ENCODE results near the gene ZNF532. TPM values are rescaled to one million over a fixed set of nuclear protein-coding genes. Genes with fewer than 3 reads are reported as not detected.
A peak's percentile ranks its signal among the peaks of the same experiment; 100 is the strongest.

The ZNF532 gene
- total RNA-seq, 1 experiment from 2014 or later, result 258 TPM

- H3T11ph ChIP-seq (ENCODE audit: low read length), result no peak overlapping the region
- Mint-ChIP-seq H3K4me3 (no peak overlapping the region), H3K9me3 (no peaks in the 10 kb centered on the region), H3K4me1 (peaks cover 61 to 62% of the 10 kb centered on the region in 2 experiments), H3K36me3 (ENCODE audit: insufficient read depth in 1 of 3, low read depth in 3 of 3) (peaks cover 17 to 82% (median 68%) of the 10 kb centered on the region in 3 experiments; a peak in 6 of 7 replicates), H3K27me3 (ENCODE audit: low read depth) (no peaks in the 10 kb centered on the region), H3K27ac (peak overlapping the region; percentile 84 to 92 (median 88); a peak in 4 of 7 replicates)
- no peak for TF ChIP-seq CTCF (conservative IDR thresholded peaks at IDR 0.05)
- no peak overlapping the region for H4K5ac ChIP-seq (ENCODE audit: insufficient read length, low read depth, low read length)
- H3K79me1 ChIP-seq (ENCODE audit: insufficient read depth, low read depth, low read length, poor library complexity, severe bottlenecking), result peaks cover 5% of the 10 kb centered on the region
- H3K9ac ChIP-seq (ENCODE audit: extremely low read depth, insufficient read length, low read length), result no peak overlapping the region
- no peak overlapping the region for H2BK20ac ChIP-seq (ENCODE audit: low read depth, low read length, poor library complexity, severe bottlenecking)
- H4K20me1 ChIP-seq (ENCODE audit: control insufficient read depth, insufficient read depth, insufficient read length), result no peaks in the 10 kb centered on the region
- H3K14ac ChIP-seq (ENCODE audit: insufficient read depth, low read length), result no peak overlapping the region
- H3K27ac ChIP-seq (ENCODE audit: insufficient read length, low read depth, low read length), result no peak overlapping the region
- H3K4me2 ChIP-seq (ENCODE audit: insufficient read depth, insufficient read length, low read length), result no peak overlapping the region
- H2BK120ac ChIP-seq (ENCODE audit: low read depth, low read length, poor library complexity, severe bottlenecking), result no peak overlapping the region
- H2AK5ac ChIP-seq (ENCODE audit: insufficient read length, low read length), result no peak overlapping the region
- H3K9me3 ChIP-seq (ENCODE audit: control insufficient read depth, low read depth, low read length), result no peaks in the 10 kb centered on the region
- no peak overlapping the region for H4K91ac ChIP-seq (ENCODE audit: insufficient read length, low read depth, low read length)
- no peak for DNase-seq
- no peak overlapping the region for H3K18ac ChIP-seq (ENCODE audit: insufficient read length, low read depth, low read length)
- H2BK12ac ChIP-seq (ENCODE audit: insufficient read length, low read depth, low read length), result no peak overlapping the region
- H3K27me3 ChIP-seq (ENCODE audit: insufficient read depth, low read length), result no peaks in the 10 kb centered on the region
- H3K79me2 ChIP-seq (ENCODE audit: insufficient read depth, low read length), result peaks cover 61% of the 10 kb centered on the region
- no peak overlapping the region for H3K4ac ChIP-seq (ENCODE audit: low read depth, low read length)
- no peak overlapping the region for H4K8ac ChIP-seq (replicated peaks; ENCODE audit: insufficient read length, low read depth, low read length)
- H3K56ac ChIP-seq (ENCODE audit: insufficient read length, low read depth, low read length), result no peak overlapping the region
- no peaks in the 10 kb centered on the region for H3K23me2 ChIP-seq (ENCODE audit: insufficient read length, low read depth, low read length, poor library complexity, severe bottlenecking)
- H3K23ac ChIP-seq (ENCODE audit: insufficient read length, low read depth, low read length), result no peak overlapping the region
- WGBS (ENCODE audit: extremely low coverage, insufficient read length, low lambda C conversion rate), result no CpG with 5 or more reads among the region's 6 CpGs
- H2BK15ac ChIP-seq (ENCODE audit: low read depth, low read length), result no peak overlapping the region
- H3K4me1 ChIP-seq (ENCODE audit: insufficient read depth, low read length), result peaks cover 9% of the 10 kb centered on the region; the same call in 1 of the 2 replicates
- no peak overlapping the region for H2AFZ ChIP-seq (ENCODE audit: low read length)
- H2BK5ac ChIP-seq (ENCODE audit: insufficient read length, low read length), result no peak overlapping the region
These were observed 30.3 kb downstream of the ZNF532 start for GRCh38 chr18:58894930-58895329.

Measured in H9 (cell line).